A549 (cell line): ENCODE data around the gene SIK3. TPM values are rescaled to one million over a fixed set of nuclear protein-coding genes. Genes with fewer than 3 reads are reported as not detected.
A peak's percentile ranks its signal among the peaks of the same experiment; 100 is the strongest.

ENCODE experiments used
- ATAC-seq, 2 experiments: fragments of 200-7000 bp in 1 of 2; fragments of >200 bp in 1 of 2; cut with Nextera tagmentation in 1 of 2; cut with Tn5 transposase in 1 of 2; 3 replicates each; pipeline versions ENCODE4 v1.8.0 to v1.9.1; 2018 to 2020; ENCODE audit warnings: mild to moderate bottlenecking in 1 of 2, moderate library complexity in 1 of 2
- CTCF ChIA-PET: fragments of 300-600 bp; sonication (Branson Sonifier 250); formaldehyde crosslinking; extraction: SDS; loops from one replicate; lab custom pipeline; 2021; ENCODE audit warnings: antibody characterized with exemption, inconsistent platforms; lab: Yijun Ruan, JAX
- POLR2A ChIA-PET: fragments of 350-600 bp; formaldehyde crosslinking; extraction: SDS; loops from one replicate; lab custom pipeline; 2021; ENCODE audit warnings: antibody characterized with exemption, inconsistent platforms; lab: Yijun Ruan, JAX
- DNase-seq, 2 experiments: peaks; one replicate each; pipeline versions ENCODE4 v3.0.0 to v3.0.0-alpha.2; 2011 to 2016; ENCODE audit warnings: low read depth in 1 of 2, low spot score in 1 of 2
- FAIRE-seq: peaks from 2 replicates; lab custom pipeline; 2011; peaks lifted over from hg19 to GRCh38; lab: Jason Lieb, UNC
- H3K27ac ChIP-seq, 2 experiments: fragments of >200 bp; sonication (Bioruptor Twin); formaldehyde crosslinking; 3 replicates each; pipeline ENCODE4 v1.5.1; 2016 to 2017
- H3K4me1 ChIP-seq: fragments of >200 bp; sonication (Bioruptor Twin); formaldehyde crosslinking; 3 replicates; pipeline ENCODE4 v1.6.1; 2016
- H3K4me2 ChIP-seq: fragments of >200 bp; sonication (Bioruptor Twin); formaldehyde crosslinking; 3 replicates; pipeline ENCODE4 v1.6.1; 2016
- H3K4me3 ChIP-seq: fragments of >200 bp; sonication (Bioruptor Twin); formaldehyde crosslinking; 3 replicates; pipeline ENCODE4 v1.5.1; 2016
- H3K9me3 ChIP-seq: fragments of >200 bp; sonication (Bioruptor Twin); formaldehyde crosslinking; 3 replicates; pipeline ENCODE4 v1.6.1; 2016
- BHLHE40 ChIP-seq: IDR thresholded peaks from 2 replicates; pipeline ENCODE4 v1.6.1; 2012; ENCODE audit warnings: low read depth, low read length, inconsistent platforms
- CEBPB ChIP-seq, 2 experiments: fragments of >200 bp in 1 of 2; sonication (Bioruptor Twin) in 1 of 2; formaldehyde crosslinking in 1 of 2; IDR thresholded peaks; 2 replicates each; pipeline ENCODE4 v1.6.1; 2012 to 2016
- EHF ChIP-seq: fragments of 250-450 bp; sonication (Bioruptor Pico); IDR thresholded peaks from 2 replicates; pipeline ENCODE4 v1.5.0; 2020; ENCODE audit warnings: mild to moderate bottlenecking
- ESRRA ChIP-seq: fragments of 150-350 bp; IDR thresholded peaks from 2 replicates; pipeline ENCODE4 v1.6.1; 2014; ENCODE audit warnings: mild to moderate bottlenecking, low read length, borderline replicate concordance
- FOSB ChIP-seq: fragments of 250-450 bp; sonication (Bioruptor Pico); IDR thresholded peaks from 2 replicates; pipeline ENCODE4 v1.5.0; 2020; ENCODE audit warnings: mild to moderate bottlenecking, moderate library complexity
- FOSL2 ChIP-seq, 2 experiments: fragments of 450-650 bp in 1 of 2; fragments of >200 bp in 1 of 2; sonication (Bioruptor Twin) in 1 of 2; formaldehyde crosslinking; IDR thresholded peaks; 2 replicates each; pipeline versions ENCODE4 v1.5.0 to v1.6.1; 2016 to 2020; ENCODE audit warnings: mild to moderate bottlenecking in 1 of 2, moderate library complexity in 1 of 2
- GATA3 ChIP-seq: IDR thresholded peaks from 2 replicates; pipeline ENCODE4 v1.6.1; 2012; ENCODE audit warnings: borderline replicate concordance
- HOXB5 ChIP-seq: fragments of 250-450 bp; sonication (Bioruptor Pico); IDR thresholded peaks from 2 replicates; pipeline ENCODE4 v1.5.0; 2020; ENCODE audit warnings: mild to moderate bottlenecking, moderate library complexity
- JUN ChIP-seq, 2 experiments: fragments of >200 bp; sonication (Bioruptor Twin); formaldehyde crosslinking; IDR thresholded peaks; 2 replicates in 1 of 2; 3 replicates in 1 of 2; pipeline ENCODE4 v1.6.1; 2016 to 2017
- KDM5A ChIP-seq: fragments of 200-600 bp; sonication (generic); IDR thresholded peaks from 2 replicates; pipeline ENCODE4 v1.6.1; 2016; ENCODE audit warnings: antibody characterized with exemption, mild to moderate bottlenecking
- MAFK ChIP-seq: fragments of 450-650 bp; IDR thresholded peaks from 2 replicates; pipeline ENCODE4 v1.6.1; 2014; ENCODE audit not compliant: partially characterized antibody
- MAZ ChIP-seq: fragments of 150-350 bp; IDR thresholded peaks from 2 replicates; pipeline ENCODE4 v1.6.1; 2014; ENCODE audit warnings: antibody characterized with exemption, low read depth, low read length, borderline replicate concordance
- MYC ChIP-seq: IDR thresholded peaks from 2 replicates; pipeline ENCODE4 v1.6.1; 2012; ENCODE audit warnings: mild to moderate bottlenecking, inconsistent platforms, low read length, improper control_type of control experiment, borderline replicate concordance
- NR3C1 ChIP-seq: fragments of >200 bp; sonication (Bioruptor Twin); formaldehyde crosslinking; IDR thresholded peaks from 3 replicates; pipeline ENCODE4 v1.6.1; 2017
- POLR2AphosphoS2 ChIP-seq: conservative IDR thresholded peaks from 2 replicates; pipeline ENCODE4 v1.6.1; 2012; ENCODE audit warnings: low read length, improper control_type of control experiment, inconsistent platforms
- RARB ChIP-seq: fragments of 250-450 bp; sonication (Bioruptor Pico); IDR thresholded peaks from 2 replicates; pipeline ENCODE4 v1.8.0; 2021; ENCODE audit warnings: mild to moderate bottlenecking, moderate library complexity
- RFX5 ChIP-seq: fragments of 450-650 bp; IDR thresholded peaks from 2 replicates; pipeline ENCODE4 v1.7.1; 2014; ENCODE audit warnings: antibody characterized with exemption, mild to moderate bottlenecking, moderate library complexity
- RNF2 ChIP-seq: fragments of 200-600 bp; sonication (generic); IDR thresholded peaks from 2 replicates; pipeline ENCODE4 v1.6.1; 2016; ENCODE audit warnings: low read depth, mild to moderate bottlenecking, antibody characterized with exemption, moderate library complexity, borderline replicate concordance
- SMC3 ChIP-seq: fragments of >200 bp; sonication (Bioruptor Twin); formaldehyde crosslinking; IDR thresholded peaks from 3 replicates; pipeline ENCODE4 v1.6.1; 2018; ENCODE audit warnings: inconsistent platforms
- SREBF2 ChIP-seq: fragments of 450-650 bp; IDR thresholded peaks from 2 replicates; pipeline ENCODE4 v1.6.1; 2014; ENCODE audit warnings: mild to moderate bottlenecking, moderate library complexity
- TP53 ChIP-seq: fragments of 250-450 bp; sonication (Bioruptor Pico); IDR thresholded peaks from 2 replicates; pipeline ENCODE4 v1.5.0; 2021; ENCODE audit warnings: mild to moderate bottlenecking, moderate library complexity
- ZFP36 ChIP-seq: fragments of 450-650 bp; IDR thresholded peaks from 2 replicates; pipeline ENCODE4 v1.6.1; 2014; ENCODE audit warnings: borderline replicate concordance; ENCODE audit not compliant: partially characterized antibody
- ZNF302 ChIP-seq: fragments of 250-450 bp; sonication (Bioruptor Pico); IDR thresholded peaks from 2 replicates; pipeline ENCODE4 v1.9.0; 2021; ENCODE audit warnings: inconsistent platforms, mild to moderate bottlenecking, moderate library complexity
- WGBS: methylation state at CpG from one replicate; pipeline ENCODE4 v1.1.6; 2017; ENCODE audit errors: missing lambda C conversion rate; 5-methylcytosine and 5-hydroxymethylcytosine counted together
- polyA plus RNA-seq, 4 experiments: library from polyadenylated mRNA; depleted of rRNA in 3 of 4; stranded (reverse); fragments of >200 nt; fragmentation: RNase III in 1 of 4; extraction: RNeasy Plus Mini Kit Qiagen cat#74134 plus additional on column Dnase treatment in 1 of 4; gene quantifications; 2 replicates in 3 of 4; 3 replicates in 1 of 4; pipeline ENCODE4 v1.2.3, GENCODE V29; 2011 to 2017
- TF ChIP-seq, protein P1 (sequence below): fragments of 150-350 bp; IDR thresholded peaks from 2 replicates; pipeline ENCODE4 v1.6.1; 2014; ENCODE audit warnings: low read depth, mild to moderate bottlenecking, low read length
- TF ChIP-seq, protein P2 (sequence below): fragments of 200-600 bp; sonication (generic); IDR thresholded peaks from 2 replicates; pipeline ENCODE4 v1.6.1; 2016; ENCODE audit warnings: antibody characterized with exemption, mild to moderate bottlenecking, moderate library complexity
- TF ChIP-seq, protein P3 (sequence below): IDR thresholded peaks from 2 replicates; pipeline ENCODE4 v1.6.1; 2012; ENCODE audit warnings: low read depth, borderline replicate concordance
- TF ChIP-seq, protein P4 (sequence below): fragments of >200 bp; sonication (Bioruptor Twin); formaldehyde crosslinking; IDR thresholded peaks from 2 replicates; pipeline ENCODE4 v1.6.1; 2016
- TF ChIP-seq, protein P5 (sequence below): fragments of 250-450 bp; sonication (Bioruptor Pico); IDR thresholded peaks from 2 replicates; pipeline ENCODE4 v1.5.0; 2020; ENCODE audit warnings: low read depth, mild to moderate bottlenecking, moderate library complexity

Gene SIK3
- polyA plus RNA-seq, 2 of the 4 experiments (the other 2 are of a cell fraction), result 8.2 to 9.0 TPM

DNA sequence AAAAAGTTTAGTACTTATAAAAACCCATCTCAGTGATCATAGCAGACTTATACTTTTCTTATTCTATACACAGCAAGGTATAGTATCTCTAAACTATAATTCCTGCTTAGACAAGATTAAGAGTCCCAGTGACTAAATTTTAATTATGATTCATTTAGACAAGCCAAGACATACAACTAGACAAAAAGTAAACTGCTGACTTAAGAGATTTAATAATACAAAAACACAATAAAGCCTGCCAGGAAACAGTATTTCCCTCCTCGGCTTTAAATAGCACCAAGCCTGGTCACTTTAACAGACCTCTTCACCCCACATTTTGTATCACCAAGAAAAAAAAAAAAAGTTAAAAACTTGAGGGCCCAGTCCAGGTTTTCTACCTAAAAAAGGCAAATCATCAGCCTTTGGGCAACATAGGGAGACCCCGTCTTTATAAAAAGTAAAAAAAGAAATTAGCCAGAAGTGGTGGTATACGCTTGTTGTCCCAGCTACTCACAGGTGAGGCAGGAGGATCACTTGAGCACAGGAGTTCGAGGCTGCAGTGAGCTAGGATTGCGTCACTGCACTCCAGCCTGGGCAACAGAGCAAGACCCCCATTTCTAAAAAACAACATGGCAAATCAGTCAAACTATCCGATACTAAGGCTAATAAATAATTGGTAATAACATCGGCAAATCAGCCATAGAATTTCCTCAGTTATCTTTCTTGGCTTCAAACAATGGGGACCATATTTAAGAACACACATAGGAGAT, 53.8 kb downstream of the SIK3 start:
- TF ChIP-seq RFX5, result no peak
- 0 out of 4 replicates have a peak, but pooled peaks have one; percentile 17 to 34 for TF ChIP-seq CEBPB (IDR thresholded peaks at IDR 0.05)
- TF ChIP-seq JUN (IDR thresholded peaks at IDR 0.05), result no peak
- TF ChIP-seq, protein P1, sequence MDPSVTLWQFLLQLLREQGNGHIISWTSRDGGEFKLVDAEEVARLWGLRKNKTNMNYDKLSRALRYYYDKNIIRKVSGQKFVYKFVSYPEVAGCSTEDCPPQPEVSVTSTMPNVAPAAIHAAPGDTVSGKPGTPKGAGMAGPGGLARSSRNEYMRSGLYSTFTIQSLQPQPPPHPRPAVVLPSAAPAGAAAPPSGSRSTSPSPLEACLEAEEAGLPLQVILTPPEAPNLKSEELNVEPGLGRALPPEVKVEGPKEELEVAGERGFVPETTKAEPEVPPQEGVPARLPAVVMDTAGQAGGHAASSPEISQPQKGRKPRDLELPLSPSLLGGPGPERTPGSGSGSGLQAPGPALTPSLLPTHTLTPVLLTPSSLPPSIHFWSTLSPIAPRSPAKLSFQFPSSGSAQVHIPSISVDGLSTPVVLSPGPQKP, result no peak
- no peak for TF ChIP-seq RNF2
- TF ChIP-seq MAFK, result peak; percentile 56
- TF ChIP-seq FOSL2 (IDR thresholded peaks at IDR 0.05), result no peak
- no peak for TF ChIP-seq FOSL2 (CRISPR knock-in tag; IDR thresholded peaks at IDR 0.05)
- no peak for TF ChIP-seq FOSB (CRISPR knock-in tag)
- TF ChIP-seq, protein P2, sequence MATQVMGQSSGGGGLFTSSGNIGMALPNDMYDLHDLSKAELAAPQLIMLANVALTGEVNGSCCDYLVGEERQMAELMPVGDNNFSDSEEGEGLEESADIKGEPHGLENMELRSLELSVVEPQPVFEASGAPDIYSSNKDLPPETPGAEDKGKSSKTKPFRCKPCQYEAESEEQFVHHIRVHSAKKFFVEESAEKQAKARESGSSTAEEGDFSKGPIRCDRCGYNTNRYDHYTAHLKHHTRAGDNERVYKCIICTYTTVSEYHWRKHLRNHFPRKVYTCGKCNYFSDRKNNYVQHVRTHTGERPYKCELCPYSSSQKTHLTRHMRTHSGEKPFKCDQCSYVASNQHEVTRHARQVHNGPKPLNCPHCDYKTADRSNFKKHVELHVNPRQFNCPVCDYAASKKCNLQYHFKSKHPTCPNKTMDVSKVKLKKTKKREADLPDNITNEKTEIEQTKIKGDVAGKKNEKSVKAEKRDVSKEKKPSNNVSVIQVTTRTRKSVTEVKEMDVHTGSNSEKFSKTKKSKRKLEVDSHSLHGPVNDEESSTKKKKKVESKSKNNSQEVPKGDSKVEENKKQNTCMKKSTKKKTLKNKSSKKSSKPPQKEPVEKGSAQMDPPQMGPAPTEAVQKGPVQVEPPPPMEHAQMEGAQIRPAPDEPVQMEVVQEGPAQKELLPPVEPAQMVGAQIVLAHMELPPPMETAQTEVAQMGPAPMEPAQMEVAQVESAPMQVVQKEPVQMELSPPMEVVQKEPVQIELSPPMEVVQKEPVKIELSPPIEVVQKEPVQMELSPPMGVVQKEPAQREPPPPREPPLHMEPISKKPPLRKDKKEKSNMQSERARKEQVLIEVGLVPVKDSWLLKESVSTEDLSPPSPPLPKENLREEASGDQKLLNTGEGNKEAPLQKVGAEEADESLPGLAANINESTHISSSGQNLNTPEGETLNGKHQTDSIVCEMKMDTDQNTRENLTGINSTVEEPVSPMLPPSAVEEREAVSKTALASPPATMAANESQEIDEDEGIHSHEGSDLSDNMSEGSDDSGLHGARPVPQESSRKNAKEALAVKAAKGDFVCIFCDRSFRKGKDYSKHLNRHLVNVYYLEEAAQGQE, result no peak
- TF ChIP-seq ZNF302 (CRISPR knock-in tag), result no peak
- no peak for TF ChIP-seq RARB (CRISPR knock-in tag)
- TF ChIP-seq BHLHE40, result no peak
- TF ChIP-seq, protein P3, sequence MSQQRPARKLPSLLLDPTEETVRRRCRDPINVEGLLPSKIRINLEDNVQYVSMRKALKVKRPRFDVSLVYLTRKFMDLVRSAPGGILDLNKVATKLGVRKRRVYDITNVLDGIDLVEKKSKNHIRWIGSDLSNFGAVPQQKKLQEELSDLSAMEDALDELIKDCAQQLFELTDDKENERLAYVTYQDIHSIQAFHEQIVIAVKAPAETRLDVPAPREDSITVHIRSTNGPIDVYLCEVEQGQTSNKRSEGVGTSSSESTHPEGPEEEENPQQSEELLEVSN, result no peak
- no peak for TF ChIP-seq KDM5A
- TF ChIP-seq MYC, result no peak
- TF ChIP-seq GATA3, result no peak
- H3K4me2 ChIP-seq, result no peak overlapping the region
- no peak for ATAC-seq
- ChIA-PET CTCF (no interaction called here), POLR2A (no interaction called here)
- 88% methylated on average over 7 of the region's 7 CpGs for WGBS
- peaks cover 30% of the 10 kb centered on the region for H3K4me1 ChIP-seq
- no peak overlapping the region for H3K4me3 ChIP-seq
- no peaks in the 10 kb centered on the region for H3K9me3 ChIP-seq
- FAIRE-seq, result no peak
- no peak overlapping the region for H3K27ac ChIP-seq
- DNase-seq, result no peak

DNA sequence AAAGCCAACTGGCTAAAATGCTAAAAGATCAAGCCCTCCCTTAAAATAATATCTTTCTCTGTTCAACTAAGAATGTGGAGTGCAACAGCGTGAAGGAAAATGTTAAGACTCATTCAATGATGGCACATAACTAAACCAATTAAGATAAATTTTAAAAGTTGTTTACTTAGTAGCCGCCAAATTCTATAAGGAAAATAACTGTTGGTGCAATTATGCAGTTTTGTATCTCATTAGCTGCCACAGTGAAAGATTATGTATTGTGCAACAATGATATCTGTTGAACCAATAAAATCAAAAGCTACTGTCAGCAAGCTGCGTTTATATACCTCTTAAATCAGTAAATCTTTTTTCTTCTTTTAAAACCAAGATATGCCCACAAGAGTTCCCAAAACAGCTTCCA, 55.5 kb downstream of the SIK3 start:
- Histone ChIP-seq H3K4me1 (peaks cover 33% of the 10 kb centered on the region), H3K4me3 (no peak overlapping the region), H3K4me2 (no peak overlapping the region), H3K27ac (no peak overlapping the region), H3K9me3 (no peaks in the 10 kb centered on the region)
- no peak for DNase-seq
- no peak for FAIRE-seq
- no peak for ATAC-seq
- WGBS, result 93% methylated on average over 3 of the region's 3 CpGs
- ChIA-PET POLR2A (no interaction called here), CTCF (interaction anchor here (0.6 kb wide), 1 partner anchor 19 kb away, joined by 3 read pairs; no protein-coding TSS in a partner anchor)
- TF ChIP-seq ESRRA (no peak), SMC3 (no peak), SREBF2 (no peak), POLR2AphosphoS2 (no peak), TP53 (CRISPR knock-in tag) (no peak), MAZ (no peak), NR3C1 (no peak), ZFP36 (no peak), EHF (CRISPR knock-in tag) (no peak), HOXB5 (no peak), FOSB (CRISPR knock-in tag) (no peak), JUN (IDR thresholded peaks at IDR 0.05) (no peak)
- TF ChIP-seq, protein P4, sequence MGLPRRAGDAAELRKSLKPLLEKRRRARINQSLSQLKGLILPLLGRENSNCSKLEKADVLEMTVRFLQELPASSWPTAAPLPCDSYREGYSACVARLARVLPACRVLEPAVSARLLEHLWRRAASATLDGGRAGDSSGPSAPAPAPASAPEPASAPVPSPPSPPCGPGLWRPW, result no peak
- TF ChIP-seq, protein P5, sequence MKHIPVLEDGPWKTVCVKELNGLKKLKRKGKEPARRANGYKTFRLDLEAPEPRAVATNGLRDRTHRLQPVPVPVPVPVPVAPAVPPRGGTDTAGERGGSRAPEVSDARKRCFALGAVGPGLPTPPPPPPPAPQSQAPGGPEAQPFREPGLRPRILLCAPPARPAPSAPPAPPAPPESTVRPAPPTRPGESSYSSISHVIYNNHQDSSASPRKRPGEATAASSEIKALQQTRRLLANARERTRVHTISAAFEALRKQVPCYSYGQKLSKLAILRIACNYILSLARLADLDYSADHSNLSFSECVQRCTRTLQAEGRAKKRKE (CRISPR knock-in tag), result no peak
- TF ChIP-seq, protein P3, result no peak
